K562 (cell line): ENCODE data around the gene ENDOU. TPM values are rescaled to one million over a fixed set of nuclear protein-coding genes. Genes with fewer than 3 reads are reported as not detected.
A peak's percentile ranks its signal among the peaks of the same experiment; 100 is the strongest.

ENCODE experiments used
- E2F6 ChIP-seq, 2 experiments: IDR thresholded peaks; 2 replicates each; pipeline ENCODE4 v1.6.1; 2011; ENCODE audit warnings: borderline replicate concordance in 1 of 2, control low read depth in 1 of 2, low read depth in 1 of 2, low read length in 1 of 2, mild to moderate bottlenecking in 1 of 2, mixed read lengths in 1 of 2, moderate library complexity in 1 of 2; ENCODE audit not compliant: insufficient read depth in 1 of 2, insufficient read length in 1 of 2, poor library complexity in 1 of 2, severe bottlenecking in 1 of 2; ENCODE audit errors: extremely low read depth in 1 of 2
- ETS1 ChIP-seq: conservative IDR thresholded peaks from 2 replicates; pipeline ENCODE4 v1.6.1; 2011; ENCODE audit warnings: low read depth, mild to moderate bottlenecking, low read length; ENCODE audit not compliant: control insufficient read depth
- ETV5 ChIP-seq: sonication (generic); formaldehyde crosslinking; IDR thresholded peaks from 2 replicates; pipeline ENCODE4 v1.4.0; 2020; ENCODE audit warnings: low read depth, mild to moderate bottlenecking, missing genetic modification reagents
- FOS ChIP-seq: IDR thresholded peaks from 3 replicates; pipeline ENCODE4 v1.6.1; 2011; ENCODE audit not compliant: insufficient read length; ENCODE audit errors: extremely low read depth
- JUND ChIP-seq, 2 experiments: IDR thresholded peaks; 2 replicates in 1 of 2; 3 replicates in 1 of 2; pipeline ENCODE4 v1.6.1; 2011; ENCODE audit warnings: borderline replicate concordance in 2 of 2, low read depth in 2 of 2, low read length in 2 of 2, improper control_type of control experiment in 1 of 2, missing biosample characterization in 1 of 2, missing genetic modification characterization in 1 of 2, missing genetic modification reagents in 1 of 2
- L3MBTL2 ChIP-seq: fragments of 450-650 bp; IDR thresholded peaks from 2 replicates; pipeline ENCODE4 v1.6.1; 2016; ENCODE audit warnings: mild to moderate bottlenecking, moderate library complexity
- MGA ChIP-seq: fragments of 450-650 bp; IDR thresholded peaks from 2 replicates; pipeline ENCODE4 v1.6.1; 2016; ENCODE audit warnings: mild to moderate bottlenecking, moderate library complexity
- ZFP1 ChIP-seq: fragments of 450-650 bp; formaldehyde crosslinking; IDR thresholded peaks from 2 replicates; pipeline ENCODE4 v1.4.0; 2020; ENCODE audit warnings: mild to moderate bottlenecking, mixed read lengths
- polyA plus RNA-seq, 8 experiments: library from polyadenylated mRNA; depleted of rRNA in 4 of 8; stranded (reverse) in 5 of 8; unstranded in 3 of 8; fragments of >200 nt; fragmentation: Nextera tagmentation in 2 of 8; fragmentation: Illumina TruSeq in 1 of 8; extraction: Ambion mirVana in 2 of 8; extraction: Trizol in 1 of 8; gene quantifications; 2 replicates each; pipeline versions ENCODE4 v1.2.1 to v1.2.3, GENCODE V29; 2011 to 2014; ENCODE audit warnings: inconsistent platforms in 1 of 8, missing spikeins in 1 of 8
- total RNA-seq, 7 experiments: library from RNA; depleted of rRNA in 6 of 7; stranded (reverse); fragments of >200 nt in 6 of 7; fragmentation: Illumina TruSeq in 2 of 7; extraction: Trizol in 2 of 7; gene quantifications; 2 replicates each; pipeline versions ENCODE4 v1.2.1 to v1.2.3, GENCODE V29; 2011 to 2021; ENCODE audit warnings: low replicate concordance in 1 of 7
- TF ChIP-seq, protein P1 (sequence below): fragments of 250-450 bp; sonication (Bioruptor Pico); IDR thresholded peaks from 2 replicates; pipeline ENCODE4 v1.5.0; 2020; ENCODE audit warnings: mild to moderate bottlenecking

The ENDOU gene
- total and polyA plus RNA-seq, 9 of the 15 experiments (the other 6 are each of a cell fraction or from before 2014, with no cell fraction given): 0.03 TPM; not detected in 8

GRCh38 chr12:47717443-47718193, 7.7 kb downstream of the ENDOU start (continued):
- TF ChIP-seq MGA: peak; percentile 56
- TF ChIP-seq ETS1: 0 out of 2 replicates have a peak, but pooled peaks have one; percentile 28
- no peak for TF ChIP-seq ZFP1 (CRISPR knock-in tag)
- TF ChIP-seq JUND (IDR thresholded peaks at IDR 0.05; ENCODE audit: borderline replicate concordance, low read depth, low read length): peak; percentile 38; the same call in 1 of the 2 replicates
- no peak for TF ChIP-seq JUND (tag; IDR thresholded peaks at IDR 0.05; ENCODE audit: borderline replicate concordance, low read depth, low read length)
- no peak for TF ChIP-seq FOS
- TF ChIP-seq E2F6 (IDR thresholded peaks at IDR 0.05; ENCODE audit: borderline replicate concordance in 1 of 2, extremely low read depth in 1 of 2, insufficient read depth in 1 of 2, insufficient read length in 1 of 2, low read depth in 1 of 2, low read length in 1 of 2, poor library complexity in 1 of 2, severe bottlenecking in 1 of 2): peak in 1 of 2 experiments; percentile 11
- TF ChIP-seq, protein P1, sequence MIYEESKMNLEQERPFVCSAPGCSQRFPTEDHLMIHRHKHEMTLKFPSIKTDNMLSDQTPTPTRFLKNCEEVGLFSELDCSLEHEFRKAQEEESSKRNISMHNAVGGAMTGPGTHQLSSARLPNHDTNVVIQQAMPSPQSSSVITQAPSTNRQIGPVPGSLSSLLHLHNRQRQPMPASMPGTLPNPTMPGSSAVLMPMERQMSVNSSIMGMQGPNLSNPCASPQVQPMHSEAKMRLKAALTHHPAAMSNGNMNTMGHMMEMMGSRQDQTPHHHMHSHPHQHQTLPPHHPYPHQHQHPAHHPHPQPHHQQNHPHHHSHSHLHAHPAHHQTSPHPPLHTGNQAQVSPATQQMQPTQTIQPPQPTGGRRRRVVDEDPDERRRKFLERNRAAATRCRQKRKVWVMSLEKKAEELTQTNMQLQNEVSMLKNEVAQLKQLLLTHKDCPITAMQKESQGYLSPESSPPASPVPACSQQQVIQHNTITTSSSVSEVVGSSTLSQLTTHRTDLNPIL (CRISPR knock-in tag): no peak
- TF ChIP-seq L3MBTL2: peak; percentile 65; the same call in 1 of the 2 replicates
- TF ChIP-seq ETV5 (CRISPR knock-in tag): no peak
